GM12891 (cell line): Measurements from ENCODE around the gene IGFBP6.

ENCODE experiments used
- PAX5 ChIP-seq: IDR thresholded peaks from 2 replicates; pipeline ENCODE4 v1.6.1; 2011; ENCODE audit warnings: low read length, moderate library complexity, mild to moderate bottlenecking; ENCODE audit not compliant: insufficient read depth, severe bottlenecking
- POLR2A ChIP-seq: IDR thresholded peaks from 2 replicates; pipeline ENCODE4 v1.6.1; 2011; ENCODE audit warnings: low read depth, low read length, control low read depth
- POLR2AphosphoS5 ChIP-seq: IDR thresholded peaks from 2 replicates; pipeline ENCODE4 v1.6.1; 2011; ENCODE audit warnings: low read depth, low read length, control low read depth
- POU2F2 ChIP-seq: IDR thresholded peaks from 2 replicates; pipeline ENCODE4 v1.6.1; 2011; ENCODE audit warnings: low read depth, mild to moderate bottlenecking, control low read depth, low read length, moderate library complexity
- SPI1 ChIP-seq: IDR thresholded peaks from 2 replicates; pipeline ENCODE4 v1.6.1; 2011; ENCODE audit warnings: low read depth, low read length, control low read depth
- TAF1 ChIP-seq: IDR thresholded peaks from 2 replicates; pipeline ENCODE4 v1.6.1; 2011; ENCODE audit warnings: low read depth, low read length, control low read depth

- TF ChIP-seq POLR2A (no peak), POLR2AphosphoS5 (no peak), TAF1 (no peak), POU2F2 (no peak), SPI1 (no peak), PAX5 (no peak)
These were observed 41.2 kb upstream of the IGFBP6 start for GRCh38 chr12:53056296-53056695.
